H9 (cell line): ENCODE results near the gene NNT. TPM values are rescaled to one million over a fixed set of nuclear protein-coding genes. Genes with fewer than 3 reads are reported as not detected.

Source experiments
- DNase-seq: peaks from one replicate; pipeline ENCODE4 v3.0.0-alpha.2; 2017
- H2AFZ ChIP-seq: one replicate; pipeline ENCODE4 v1.6.1; 2013; ENCODE audit warnings: mild to moderate bottlenecking, low read length, control low read depth, moderate library complexity
- H2AK5ac ChIP-seq: 2 replicates; pipeline ENCODE4 v1.6.1; 2013; ENCODE audit warnings: low read length, control low read depth, mixed read lengths; ENCODE audit not compliant: insufficient read length
- H2BK120ac ChIP-seq: one replicate; pipeline ENCODE4 v1.6.1; 2013; ENCODE audit warnings: low read depth, mild to moderate bottlenecking, low read length, control low read depth, inconsistent platforms; ENCODE audit not compliant: poor library complexity, severe bottlenecking
- H2BK12ac ChIP-seq: 2 replicates; pipeline ENCODE4 v1.6.1; 2013; ENCODE audit warnings: low read length, control low read depth, mixed read lengths, low read depth; ENCODE audit not compliant: insufficient read length
- H2BK15ac ChIP-seq: 2 replicates; pipeline ENCODE4 v1.6.1; 2013; ENCODE audit warnings: low read depth, low read length, control low read depth
- H2BK20ac ChIP-seq: one replicate; pipeline ENCODE4 v1.6.1; 2013; ENCODE audit warnings: low read depth, mild to moderate bottlenecking, low read length, control low read depth, inconsistent platforms; ENCODE audit not compliant: poor library complexity, severe bottlenecking
- H2BK5ac ChIP-seq: 2 replicates; pipeline ENCODE4 v1.6.1; 2013; ENCODE audit warnings: low read length, control low read depth, mixed read lengths; ENCODE audit not compliant: insufficient read length
- H3K14ac ChIP-seq: 2 replicates; pipeline ENCODE4 v1.6.1; 2013; ENCODE audit warnings: low read length, control low read depth; ENCODE audit not compliant: insufficient read depth
- H3K18ac ChIP-seq: 2 replicates; pipeline ENCODE4 v1.6.1; 2013; ENCODE audit warnings: low read depth, mild to moderate bottlenecking, mixed read lengths, low read length, control low read depth; ENCODE audit not compliant: insufficient read length
- H3K23ac ChIP-seq: 2 replicates; pipeline ENCODE4 v1.6.1; 2013; ENCODE audit warnings: low read length, control low read depth, mixed read lengths, low read depth; ENCODE audit not compliant: insufficient read length
- H3K23me2 ChIP-seq: 2 replicates; pipeline ENCODE4 v1.6.1; 2013; ENCODE audit warnings: low read depth, mild to moderate bottlenecking, mixed read lengths, low read length, control low read depth; ENCODE audit not compliant: insufficient read length, poor library complexity, severe bottlenecking
- H3K27ac ChIP-seq: 2 replicates; pipeline ENCODE4 v1.5.1; 2013; ENCODE audit warnings: low read length, control low read depth, mixed read lengths, low read depth; ENCODE audit not compliant: insufficient read length
- H3K27me3 ChIP-seq: 2 replicates; pipeline ENCODE4 v1.6.1; 2013; ENCODE audit warnings: low read length, control low read depth, inconsistent platforms; ENCODE audit not compliant: insufficient read depth
- H3K4ac ChIP-seq: 2 replicates; pipeline ENCODE4 v1.6.1; 2013; ENCODE audit warnings: low read depth, mild to moderate bottlenecking, control low read depth, inconsistent platforms, low read length, moderate library complexity
- H3K4me1 ChIP-seq: 2 replicates; pipeline ENCODE4 v1.6.1; 2013; ENCODE audit warnings: low read length, control low read depth, inconsistent platforms; ENCODE audit not compliant: insufficient read depth
- H3K4me2 ChIP-seq: 2 replicates; pipeline ENCODE4 v1.6.1; 2013; ENCODE audit warnings: low read length, control low read depth, mixed read lengths; ENCODE audit not compliant: insufficient read length, insufficient read depth
- H3K56ac ChIP-seq: 2 replicates; pipeline ENCODE4 v1.6.1; 2013; ENCODE audit warnings: low read depth, mild to moderate bottlenecking, mixed read lengths, low read length, control low read depth; ENCODE audit not compliant: insufficient read length
- H3K79me1 ChIP-seq: 2 replicates; pipeline ENCODE4 v1.6.1; 2013; ENCODE audit warnings: low read depth, mild to moderate bottlenecking, moderate library complexity, low read length, control low read depth, inconsistent platforms; ENCODE audit not compliant: insufficient read depth, poor library complexity, severe bottlenecking
- H3K79me2 ChIP-seq: 2 replicates; pipeline ENCODE4 v1.6.1; 2013; ENCODE audit warnings: low read length, control low read depth, inconsistent platforms; ENCODE audit not compliant: insufficient read depth
- H3K9ac ChIP-seq: 2 replicates; pipeline ENCODE4 v1.6.1; 2013; ENCODE audit warnings: low read length, control low read depth, mixed read lengths; ENCODE audit not compliant: insufficient read length; ENCODE audit errors: extremely low read depth
- H3K9me3 ChIP-seq: one replicate; pipeline ENCODE4 v1.6.1; 2013; ENCODE audit warnings: low read depth, low read length, inconsistent platforms; ENCODE audit not compliant: control insufficient read depth
- H3T11ph ChIP-seq: one replicate; pipeline ENCODE4 v1.6.1; 2013; ENCODE audit warnings: mild to moderate bottlenecking, low read length, control low read depth, inconsistent platforms
- H4K20me1 ChIP-seq: one replicate; pipeline ENCODE4 v1.6.1; 2013; ENCODE audit not compliant: control insufficient read depth, insufficient read length, insufficient read depth
- H4K5ac ChIP-seq: 2 replicates; pipeline ENCODE4 v1.6.1; 2013; ENCODE audit warnings: low read depth, mild to moderate bottlenecking, mixed read lengths, low read length, control low read depth; ENCODE audit not compliant: insufficient read length
- H4K8ac ChIP-seq: replicated peaks from 2 replicates; pipeline ENCODE4 v1.6.1; 2013; ENCODE audit warnings: low read length, control low read depth, mixed read lengths, low read depth; ENCODE audit not compliant: insufficient read length
- H4K91ac ChIP-seq: 2 replicates; pipeline ENCODE4 v1.6.1; 2013; ENCODE audit warnings: low read depth, mild to moderate bottlenecking, moderate library complexity, mixed read lengths, low read length, control low read depth; ENCODE audit not compliant: insufficient read length
- H3K27ac Mint-ChIP-seq, 3 experiments: 2 replicates in 2 of 3; 3 replicates in 1 of 3; pipeline ENCODE4 v1.8.0; 2020 to 2021; ENCODE audit warnings: mixed read lengths in 3 of 3, mild to moderate bottlenecking in 1 of 3, moderate library complexity in 1 of 3
- H3K27me3 Mint-ChIP-seq: 2 replicates; pipeline ENCODE4 v1.8.0; 2021; ENCODE audit warnings: low read depth, mild to moderate bottlenecking, moderate library complexity, mixed read lengths
- H3K36me3 Mint-ChIP-seq, 3 experiments: 2 replicates in 2 of 3; 3 replicates in 1 of 3; pipeline ENCODE4 v1.8.0; 2020 to 2021; ENCODE audit warnings: low read depth in 3 of 3, mixed read lengths in 3 of 3; ENCODE audit not compliant: insufficient read depth in 1 of 3
- H3K4me1 Mint-ChIP-seq, 2 experiments: 2 replicates each; pipeline ENCODE4 v1.8.0; 2020; ENCODE audit warnings: mixed read lengths in 2 of 2
- H3K4me3 Mint-ChIP-seq, 2 experiments: 2 replicates in 1 of 2; 3 replicates in 1 of 2; pipeline ENCODE4 v1.8.0; 2020 to 2021; ENCODE audit warnings: mild to moderate bottlenecking in 2 of 2, mixed read lengths in 2 of 2, moderate library complexity in 1 of 2
- H3K9me3 Mint-ChIP-seq, 2 experiments: 2 replicates in 1 of 2; 3 replicates in 1 of 2; pipeline ENCODE4 v1.8.0; 2020; ENCODE audit warnings: mild to moderate bottlenecking in 2 of 2, mixed read lengths in 2 of 2, moderate library complexity in 1 of 2
- WGBS: extraction: QIAGEN DNeasy Blood & Tissue Kit; methylation state at CpG from one replicate; pipeline ENCODE4 v1.1.7; 2013; ENCODE audit warnings: missing lambda C conversion rate, low lambda C conversion rate, mixed read lengths; ENCODE audit not compliant: insufficient read length; ENCODE audit errors: extremely low coverage; 5-methylcytosine and 5-hydroxymethylcytosine counted together
- total RNA-seq: library from RNA; stranded (reverse); gene quantifications from 2 replicates; pipeline ENCODE4 v1.2.1, GENCODE V29; 2021
- TF ChIP-seq, protein P1 (sequence below): fragments of 200-600 bp; sonication (generic); conservative IDR thresholded peaks from 3 replicates; pipeline ENCODE4 v1.8.0; 2021; ENCODE audit warnings: antibody characterized with exemption, mild to moderate bottlenecking

NNT gene
- total RNA-seq, 1 experiment from 2014 or later: 27.6 TPM

DNA sequence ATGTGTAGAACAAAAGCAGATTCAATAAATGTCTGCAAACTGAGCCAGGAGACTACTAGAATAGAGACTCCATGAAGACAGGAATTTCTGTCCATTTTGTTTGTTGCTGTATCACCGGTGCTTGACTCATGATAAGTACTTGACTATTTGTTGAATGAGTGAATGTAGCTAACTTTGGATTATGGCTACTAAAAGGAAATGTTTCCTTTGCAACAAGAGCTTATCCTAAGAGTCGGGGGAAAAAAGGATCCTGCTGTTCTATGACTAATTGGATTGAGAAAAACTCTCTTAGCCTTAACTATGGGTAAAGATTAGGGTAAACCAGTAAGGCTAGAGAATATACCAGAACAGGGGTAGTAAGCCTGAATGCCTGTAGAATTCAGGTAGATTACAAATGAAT is 49.6 kb upstream of the NNT start:
- DNase-seq: no peak
- no CpG with 5 or more reads among the region's 2 CpGs for WGBS

More for the DNA sequence above, 49.6 kb upstream of the NNT start:
- Mint-ChIP-seq H3K4me1 (peaks cover 10% of the 10 kb centered on the region in 2 experiments), H3K36me3 (peaks cover 9 to 21% (median 10%) of the 10 kb centered on the region in 3 experiments), H3K4me3 (no peak overlapping the region), H3K27me3 (no peaks in the 10 kb centered on the region), H3K27ac (no peak overlapping the region), H3K9me3 (peaks cover 0 to 2% of the 10 kb centered on the region in 2 experiments; a peak in 1 of 5 replicates)
- Histone ChIP-seq H3K14ac (no peak overlapping the region), H2BK120ac (no peak overlapping the region), H3T11ph (no peak overlapping the region), H2BK15ac (no peak overlapping the region), H3K9me3 (no peaks in the 10 kb centered on the region), H3K18ac (no peak overlapping the region), H3K23ac (no peak overlapping the region), H3K4me1 (0 out of 2 replicates have a peak, but pooled peaks cover 2% of the 10 kb centered on the region), H4K8ac (no peak overlapping the region), H3K4me2 (no peak overlapping the region), H3K4ac (no peak overlapping the region), H3K9ac (no peak overlapping the region), H3K56ac (no peak overlapping the region), H4K91ac (no peak overlapping the region), H3K23me2 (peaks cover 8% of the 10 kb centered on the region), H3K79me1 (no peaks in the 10 kb centered on the region), H4K5ac (no peak overlapping the region), H3K79me2 (peaks cover 21% of the 10 kb centered on the region; the same call in 1 of the 2 replicates), H4K20me1 (no peaks in the 10 kb centered on the region), H2BK12ac (no peak overlapping the region), H3K27me3 (no peaks in the 10 kb centered on the region), H2BK20ac (no peak overlapping the region), H2AFZ (no peak overlapping the region), H2BK5ac (no peak overlapping the region), H2AK5ac (no peak overlapping the region), H3K27ac (no peak overlapping the region)
- TF ChIP-seq, protein P1, sequence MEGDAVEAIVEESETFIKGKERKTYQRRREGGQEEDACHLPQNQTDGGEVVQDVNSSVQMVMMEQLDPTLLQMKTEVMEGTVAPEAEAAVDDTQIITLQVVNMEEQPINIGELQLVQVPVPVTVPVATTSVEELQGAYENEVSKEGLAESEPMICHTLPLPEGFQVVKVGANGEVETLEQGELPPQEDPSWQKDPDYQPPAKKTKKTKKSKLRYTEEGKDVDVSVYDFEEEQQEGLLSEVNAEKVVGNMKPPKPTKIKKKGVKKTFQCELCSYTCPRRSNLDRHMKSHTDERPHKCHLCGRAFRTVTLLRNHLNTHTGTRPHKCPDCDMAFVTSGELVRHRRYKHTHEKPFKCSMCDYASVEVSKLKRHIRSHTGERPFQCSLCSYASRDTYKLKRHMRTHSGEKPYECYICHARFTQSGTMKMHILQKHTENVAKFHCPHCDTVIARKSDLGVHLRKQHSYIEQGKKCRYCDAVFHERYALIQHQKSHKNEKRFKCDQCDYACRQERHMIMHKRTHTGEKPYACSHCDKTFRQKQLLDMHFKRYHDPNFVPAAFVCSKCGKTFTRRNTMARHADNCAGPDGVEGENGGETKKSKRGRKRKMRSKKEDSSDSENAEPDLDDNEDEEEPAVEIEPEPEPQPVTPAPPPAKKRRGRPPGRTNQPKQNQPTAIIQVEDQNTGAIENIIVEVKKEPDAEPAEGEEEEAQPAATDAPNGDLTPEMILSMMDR: no peak
